ENCODE results near the gene CCM2.
"Not testable (repeated sequence)": the region's sequence is repeated elsewhere in the genome, so short reads cannot be mapped to it uniquely, and the experiment has no call there.

Gene CCM2

GRCh38 chr7:45034710-45035109 is 34.7 kb downstream of the CCM2 start:
- H3K27me3 ChIP-seq (ENCODE audit: low read depth); H3K4me1 ChIP-seq; in situ Hi-C loops (cut with MboI; ENCODE audit: low sequenced_read_pairs); DNase-seq (ENCODE audit: low spot score in 2 of 2); H3K4me3 ChIP-seq; H3K9me3 ChIP-seq; H3K36me3 ChIP-seq (replicated peaks): not testable (repeated sequence)

GRCh38 chr7:45035371-45035770 is 35.4 kb downstream of the CCM2 start:
- Histone ChIP-seq H3K4me3 (no peak overlapping the region), H3K36me3 (replicated peaks) (no peaks in the 10 kb centered on the region; the same call in 1 of the 2 replicates), H3K9me3 (no peaks in the 10 kb centered on the region), H3K4me1 (peaks cover 3% of the 10 kb centered on the region; the same call in 1 of the 2 replicates), H3K27me3 (ENCODE audit: low read depth) (no peaks in the 10 kb centered on the region)
- in situ Hi-C loops (cut with MboI; ENCODE audit: low sequenced_read_pairs): no loop called here
- no peak for DNase-seq (ENCODE audit: low spot score in 2 of 2)

GRCh38 chr7:45035893-45036292 is 35.9 kb downstream of the CCM2 start:
- in situ Hi-C loops (cut with MboI; ENCODE audit: low sequenced_read_pairs): no loop called here
- Histone ChIP-seq H3K9me3 (no peaks in the 10 kb centered on the region), H3K4me1 (peaks cover 3% of the 10 kb centered on the region; the same call in 1 of the 2 replicates), H3K4me3 (no peak overlapping the region), H3K36me3 (replicated peaks) (no peaks in the 10 kb centered on the region; the same call in 1 of the 2 replicates), H3K27me3 (ENCODE audit: low read depth) (no peaks in the 10 kb centered on the region)
- DNase-seq (ENCODE audit: low spot score in 2 of 2): no peak

- in situ Hi-C loops (cut with MboI; ENCODE audit: low sequenced_read_pairs): no loop called here
- Histone ChIP-seq H3K4me3 (no peak overlapping the region), H3K9me3 (no peaks in the 10 kb centered on the region), H3K36me3 (replicated peaks) (no peaks in the 10 kb centered on the region; the same call in 1 of the 2 replicates), H3K27me3 (ENCODE audit: low read depth) (no peaks in the 10 kb centered on the region), H3K4me1 (peaks cover 3% of the 10 kb centered on the region; the same call in 1 of the 2 replicates)
- no peak for DNase-seq (ENCODE audit: low spot score in 2 of 2)
Measured at GRCh38 chr7:45036317-45036716, 36.3 kb downstream of the CCM2 start.

GRCh38 chr7:45036796-45037195 is 36.8 kb downstream of the CCM2 start:
- H3K4me3 ChIP-seq: no peak overlapping the region
- DNase-seq (ENCODE audit: low spot score in 2 of 2): no peak
- no peaks in the 10 kb centered on the region for H3K27me3 ChIP-seq (ENCODE audit: low read depth)
- H3K9me3 ChIP-seq: no peaks in the 10 kb centered on the region
- in situ Hi-C loops (cut with MboI; ENCODE audit: low sequenced_read_pairs): no loop called here
- peaks cover 3% of the 10 kb centered on the region; the same call in 1 of the 2 replicates for H3K4me1 ChIP-seq
- H3K36me3 ChIP-seq (replicated peaks): no peaks in the 10 kb centered on the region; the same call in 1 of the 2 replicates

- H3K9me3 ChIP-seq: no peaks in the 10 kb centered on the region
- in situ Hi-C loops (cut with MboI; ENCODE audit: low sequenced_read_pairs): no loop called here
- H3K27me3 ChIP-seq (ENCODE audit: low read depth): no peaks in the 10 kb centered on the region
- H3K4me1 ChIP-seq: peaks cover 3% of the 10 kb centered on the region; the same call in 1 of the 2 replicates
- H3K4me3 ChIP-seq: no peak overlapping the region
- no peaks in the 10 kb centered on the region; the same call in 1 of the 2 replicates for H3K36me3 ChIP-seq (replicated peaks)
- DNase-seq (ENCODE audit: low spot score in 2 of 2): no peak
Measured at GRCh38 chr7:45037876-45038275, 37.9 kb downstream of the CCM2 start.

GRCh38 chr7:45039106-45039505 is 39.1 kb downstream of the CCM2 start:
- no peaks in the 10 kb centered on the region for H3K4me1 ChIP-seq
- no peaks in the 10 kb centered on the region for H3K9me3 ChIP-seq
- no peaks in the 10 kb centered on the region for H3K27me3 ChIP-seq (ENCODE audit: low read depth)
- no peaks in the 10 kb centered on the region; the same call in 1 of the 2 replicates for H3K36me3 ChIP-seq (replicated peaks)
- DNase-seq (ENCODE audit: low spot score in 2 of 2): no peak
- in situ Hi-C loops (cut with MboI; ENCODE audit: low sequenced_read_pairs): no loop called here
- no peak overlapping the region for H3K4me3 ChIP-seq

- Histone ChIP-seq H3K4me3 (no peak overlapping the region), H3K4me1 (no peaks in the 10 kb centered on the region), H3K27me3 (ENCODE audit: low read depth) (no peaks in the 10 kb centered on the region), H3K9me3 (no peaks in the 10 kb centered on the region), H3K36me3 (replicated peaks) (no peaks in the 10 kb centered on the region; the same call in 1 of the 2 replicates)
- DNase-seq (ENCODE audit: low spot score in 2 of 2): no peak
- in situ Hi-C loops (cut with MboI; ENCODE audit: low sequenced_read_pairs): no loop called here
Measured at GRCh38 chr7:45044338-45044737, 44.3 kb downstream of the CCM2 start.

- DNase-seq (ENCODE audit: low spot score in 2 of 2): no peak
- Histone ChIP-seq H3K4me3 (no peak overlapping the region), H3K4me1 (no peaks in the 10 kb centered on the region), H3K9me3 (no peaks in the 10 kb centered on the region), H3K36me3 (replicated peaks) (no peaks in the 10 kb centered on the region), H3K27me3 (ENCODE audit: low read depth) (no peaks in the 10 kb centered on the region)
- in situ Hi-C loops (cut with MboI; ENCODE audit: low sequenced_read_pairs): no loop called here
Measured at GRCh38 chr7:45048748-45049147, 48.7 kb downstream of the CCM2 start.

GRCh38 chr7:45050198-45050597 is 50.2 kb downstream of the CCM2 start:
- in situ Hi-C loops (cut with MboI; ENCODE audit: low sequenced_read_pairs): no loop called here
- no peak overlapping the region for H3K4me3 ChIP-seq
- H3K27me3 ChIP-seq (ENCODE audit: low read depth): no peaks in the 10 kb centered on the region
- H3K36me3 ChIP-seq (replicated peaks): no peaks in the 10 kb centered on the region
- no peaks in the 10 kb centered on the region for H3K4me1 ChIP-seq
- no peak for DNase-seq (ENCODE audit: low spot score in 2 of 2)
- no peaks in the 10 kb centered on the region for H3K9me3 ChIP-seq

GRCh38 chr7:45052011-45052410 is 52.0 kb downstream of the CCM2 start:
- in situ Hi-C loops (cut with MboI; ENCODE audit: low sequenced_read_pairs): no loop called here
- no peaks in the 10 kb centered on the region for H3K36me3 ChIP-seq (replicated peaks)
- H3K4me1 ChIP-seq: no peaks in the 10 kb centered on the region
- no peak overlapping the region for H3K4me3 ChIP-seq
- H3K27me3 ChIP-seq (ENCODE audit: low read depth): no peaks in the 10 kb centered on the region
- no peaks in the 10 kb centered on the region for H3K9me3 ChIP-seq
- no peak for DNase-seq (ENCODE audit: low spot score in 2 of 2)

GRCh38 chr7:45053401-45053800 is 53.4 kb downstream of the CCM2 start:
- no peaks in the 10 kb centered on the region for H3K36me3 ChIP-seq (replicated peaks)
- no peak for DNase-seq (ENCODE audit: low spot score in 2 of 2)

GRCh38 chr7:45053941-45054340 is 53.9 kb downstream of the CCM2 start:
- Histone ChIP-seq H3K36me3 (replicated peaks) (no peaks in the 10 kb centered on the region), H3K4me3 (no peak overlapping the region), H3K9me3 (no peaks in the 10 kb centered on the region), H3K4me1 (no peaks in the 10 kb centered on the region), H3K27me3 (ENCODE audit: low read depth) (no peaks in the 10 kb centered on the region)
- in situ Hi-C loops (cut with MboI; ENCODE audit: low sequenced_read_pairs): no loop called here
- DNase-seq (ENCODE audit: low spot score in 2 of 2): no peak

More at GRCh38 chr7:45053401-45053800, 53.4 kb downstream of the CCM2 start:
- H3K9me3 ChIP-seq: no peaks in the 10 kb centered on the region
- in situ Hi-C loops (cut with MboI; ENCODE audit: low sequenced_read_pairs): no loop called here
- H3K27me3 ChIP-seq (ENCODE audit: low read depth): no peaks in the 10 kb centered on the region
- no peak overlapping the region for H3K4me3 ChIP-seq
- H3K4me1 ChIP-seq: no peaks in the 10 kb centered on the region

- Histone ChIP-seq H3K36me3 (replicated peaks) (no peaks in the 10 kb centered on the region), H3K4me1 (no peaks in the 10 kb centered on the region), H3K27me3 (ENCODE audit: low read depth) (no peaks in the 10 kb centered on the region), H3K4me3 (no peak overlapping the region), H3K9me3 (no peaks in the 10 kb centered on the region)
- in situ Hi-C loops (cut with MboI; ENCODE audit: low sequenced_read_pairs): no loop called here
- DNase-seq (ENCODE audit: low spot score in 2 of 2): no peak
Measured at GRCh38 chr7:45054442-45054841, 54.4 kb downstream of the CCM2 start.

- no peaks in the 10 kb centered on the region for H3K4me1 ChIP-seq
- H3K9me3 ChIP-seq: no peaks in the 10 kb centered on the region
- no peak for DNase-seq (ENCODE audit: low spot score in 2 of 2)
- no peak overlapping the region for H3K4me3 ChIP-seq
- H3K27me3 ChIP-seq (ENCODE audit: low read depth): no peaks in the 10 kb centered on the region
- H3K36me3 ChIP-seq (replicated peaks): no peaks in the 10 kb centered on the region
- in situ Hi-C loops (cut with MboI; ENCODE audit: low sequenced_read_pairs): no loop called here
Measured at GRCh38 chr7:45055016-45055415, 55.0 kb downstream of the CCM2 start.

Measured in HAP-1 (cell line).